ENCODE data around the gene NKAIN2. TPM values are rescaled to one million over a fixed set of nuclear protein-coding genes. Genes with fewer than 3 reads are reported as not detected.
"Not testable (repeated sequence)": the region's sequence is repeated elsewhere in the genome, so short reads cannot be mapped to it uniquely, and the experiment has no call there.

Gene NKAIN2
- total RNA-seq, 1 donor from 2014 or later: not detected

DNA sequence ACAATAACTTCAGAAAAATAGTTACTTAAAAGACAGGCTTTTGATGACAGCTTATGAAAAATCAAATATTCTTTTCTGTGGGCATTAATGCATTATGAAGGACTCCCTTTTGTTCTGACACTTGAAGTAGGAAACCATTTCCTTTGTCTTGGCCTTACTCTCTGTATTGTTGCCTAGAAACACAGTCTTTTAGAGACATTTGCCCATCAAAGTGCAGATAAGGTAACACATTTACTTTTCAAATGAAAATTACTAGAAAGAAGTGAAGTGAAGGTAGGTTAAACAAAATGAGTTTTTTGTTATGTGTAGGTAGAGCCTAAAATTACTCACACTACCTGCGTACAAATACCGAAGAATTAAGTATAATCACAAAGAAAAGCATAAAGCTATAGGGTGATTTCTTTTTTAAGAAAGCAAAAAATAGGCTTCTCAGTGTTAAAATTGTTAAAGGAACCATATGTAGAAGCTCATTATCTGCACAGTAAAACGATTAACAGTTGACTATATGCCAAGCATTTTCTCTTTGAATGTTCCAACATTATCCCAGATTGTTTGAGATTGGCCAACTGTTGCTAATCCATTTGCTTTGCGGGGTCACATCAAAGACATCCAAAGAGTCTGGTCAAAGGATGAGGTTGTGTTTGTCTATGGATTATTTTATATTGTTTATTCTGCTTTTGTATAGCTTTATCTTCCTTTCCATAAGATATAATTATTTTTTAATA lies 616.6 kb downstream of the NKAIN2 start:
- DNase-seq (ENCODE audit: low read depth, low spot score): no peak

DNA sequence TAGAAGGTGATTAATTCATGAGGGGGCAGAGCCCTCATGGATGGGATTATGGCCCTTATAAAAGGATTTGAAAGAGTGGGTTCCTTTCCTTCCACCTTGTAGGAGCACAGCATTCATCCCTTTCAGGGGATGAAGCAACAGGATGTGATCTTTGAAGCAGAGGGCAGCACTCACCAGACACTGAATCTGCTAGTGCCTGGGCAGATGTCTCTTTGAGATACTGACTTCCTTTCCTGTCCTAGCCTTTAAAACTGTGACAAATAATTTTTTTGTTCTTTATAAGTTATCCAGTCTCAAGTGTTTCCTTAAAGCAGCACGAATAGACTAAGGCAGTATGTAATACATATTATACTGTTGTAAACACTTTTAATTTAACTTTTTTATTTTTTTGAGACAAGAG lies 620.0 kb downstream of the NKAIN2 start:
- DNase-seq (ENCODE audit: low read depth, low spot score): no peak

DNA sequence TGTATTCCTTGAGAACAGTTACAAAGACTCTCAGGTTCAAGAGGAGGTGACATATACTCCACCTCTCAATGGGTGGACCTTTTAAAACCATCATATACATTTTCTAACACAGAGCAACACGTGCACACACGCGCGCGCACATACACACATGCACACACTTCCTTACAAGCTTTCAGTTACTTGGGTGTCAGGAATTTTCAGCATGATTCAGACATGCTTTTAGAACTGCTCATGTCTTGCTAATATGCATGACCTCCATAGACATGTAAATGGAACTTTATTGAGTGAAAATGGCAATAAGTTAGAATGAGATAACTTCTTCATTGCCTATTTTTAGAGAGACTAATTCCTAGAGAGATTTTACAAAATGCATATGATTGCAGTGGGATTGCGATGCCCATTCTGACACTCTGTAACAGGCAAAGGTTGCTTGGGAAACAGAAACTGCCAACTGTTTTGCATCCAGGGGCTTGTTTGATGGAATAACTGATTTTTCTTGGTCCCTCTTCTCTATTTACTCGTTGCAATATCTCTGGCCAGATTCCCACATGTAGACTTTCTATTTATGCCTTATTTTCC lies 627.2 kb downstream of the NKAIN2 start:
- no peak for DNase-seq (ENCODE audit: low read depth, low spot score)

DNA sequence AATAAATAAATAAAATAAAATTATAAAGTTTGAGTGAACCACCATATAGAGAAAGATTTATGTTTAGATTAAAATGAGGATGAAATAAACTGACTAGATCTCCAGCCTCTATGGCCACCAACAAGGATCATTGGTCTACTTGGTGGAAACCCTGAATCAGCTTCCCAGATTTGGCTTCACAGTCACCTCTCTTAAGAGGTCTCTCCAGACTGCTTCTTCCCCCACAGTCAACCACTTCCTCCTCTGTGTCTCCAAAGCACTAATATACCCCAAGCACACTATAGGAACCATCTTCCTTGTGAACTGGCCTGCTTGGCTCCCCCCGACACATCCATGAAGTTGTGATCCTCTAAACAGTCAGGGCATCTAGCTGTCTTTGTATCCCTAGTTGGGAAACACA lies 629.0 kb downstream of the NKAIN2 start:
- no peak for DNase-seq (ENCODE audit: low read depth, low spot score)

DNA sequence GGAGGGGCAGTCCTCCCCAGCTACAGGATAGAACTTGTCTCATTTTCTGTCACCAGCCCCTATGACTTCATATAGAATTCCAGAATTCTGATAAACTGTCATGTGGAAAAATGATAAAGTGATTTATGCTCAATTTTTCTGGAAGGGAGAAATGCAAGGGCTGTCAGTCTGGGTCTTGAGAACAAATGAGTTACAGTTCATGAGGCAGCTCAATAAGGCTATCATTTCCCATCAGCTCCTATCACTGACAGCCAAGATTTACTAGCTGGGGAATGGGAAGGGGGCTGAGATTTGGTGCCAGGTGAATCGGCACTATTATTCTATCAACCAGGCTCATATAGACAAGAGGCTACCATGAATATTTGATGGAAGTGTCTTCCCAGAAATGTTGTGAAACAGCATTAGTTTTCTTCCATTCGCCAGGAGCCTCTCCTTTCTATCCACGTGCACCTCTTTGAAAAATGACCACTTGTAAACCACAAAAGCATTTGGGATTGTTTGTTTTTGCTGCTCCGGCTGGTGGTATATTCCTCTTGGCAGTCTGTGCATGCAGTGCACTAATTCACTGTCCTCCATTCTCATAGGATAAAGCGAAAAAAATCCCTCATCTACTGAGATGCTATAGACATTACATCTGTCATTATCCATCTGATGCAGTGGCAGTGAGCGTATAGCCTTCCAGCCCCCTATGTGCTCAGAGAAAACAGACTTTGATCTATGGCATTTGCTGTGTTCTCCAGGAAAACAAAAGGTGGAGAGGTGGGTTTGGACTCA lies 629.9 kb downstream of the NKAIN2 start:
- no peak for DNase-seq (ENCODE audit: low read depth, low spot score)

DNA sequence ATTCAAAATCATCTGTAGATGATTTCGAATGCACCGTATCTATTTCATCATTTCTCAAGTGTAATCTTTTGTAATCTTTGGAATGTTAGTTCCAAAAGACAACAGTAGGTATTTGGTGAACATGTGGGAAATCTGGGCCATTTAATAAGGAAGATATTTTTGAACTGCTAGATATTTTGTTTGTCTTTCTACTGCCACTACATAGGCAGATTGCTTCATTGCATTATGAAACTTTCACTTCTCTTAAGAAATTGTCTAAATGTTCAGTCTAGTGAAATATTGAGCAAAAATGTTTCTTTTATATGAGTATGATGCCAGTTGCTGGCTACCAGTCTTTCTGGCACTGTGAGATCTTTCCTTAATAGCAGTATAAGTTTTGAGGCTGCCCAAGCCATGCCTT lies 630.8 kb downstream of the NKAIN2 start:
- no peak for DNase-seq (ENCODE audit: low read depth, low spot score)

DNA sequence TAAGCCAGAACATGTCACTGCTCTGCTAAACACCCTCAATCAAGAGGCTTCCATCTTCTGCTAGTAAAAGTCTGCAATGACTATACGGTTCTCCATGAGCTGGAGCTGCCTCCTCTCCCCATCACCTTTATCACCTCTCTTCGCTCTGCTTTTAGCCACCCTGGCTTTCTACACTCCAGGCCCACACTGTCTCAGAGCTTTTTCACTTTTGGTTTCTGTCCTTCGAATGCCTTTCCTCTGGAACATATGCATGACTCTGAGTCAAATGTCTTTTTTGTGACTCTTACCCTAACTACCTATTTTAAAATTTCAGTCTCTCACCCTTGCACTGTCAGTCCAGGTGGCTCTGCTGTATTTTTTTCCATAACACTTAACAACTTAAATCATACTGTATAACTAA lies 633.1 kb downstream of the NKAIN2 start:
- no peak for DNase-seq (ENCODE audit: low read depth, low spot score)

DNA sequence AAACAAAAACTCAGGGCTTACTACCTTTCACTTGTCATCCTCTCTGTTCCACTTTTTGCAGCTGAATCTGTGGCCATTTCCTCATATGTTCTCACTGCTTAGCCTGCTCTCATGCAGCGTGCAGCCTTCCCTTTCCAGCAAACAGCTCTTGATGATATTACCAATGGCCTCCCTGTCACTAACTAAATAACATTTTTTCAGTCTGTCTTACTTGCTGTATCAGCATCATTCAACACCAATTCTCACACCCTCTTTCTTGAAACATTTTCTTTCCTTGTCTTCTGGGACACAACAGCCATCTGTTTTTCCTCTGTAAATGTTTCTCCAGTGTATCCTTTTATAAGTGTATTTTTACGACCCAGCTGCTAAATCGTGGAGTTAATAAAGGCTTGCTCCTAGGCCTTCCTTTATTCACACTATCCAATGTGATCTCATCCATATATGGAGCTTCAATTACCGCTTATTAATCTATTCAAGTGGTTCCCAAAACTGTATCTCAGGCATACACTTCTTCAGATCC lies 634.9 kb downstream of the NKAIN2 start:
- no peak for DNase-seq (ENCODE audit: low read depth, low spot score)

DNA sequence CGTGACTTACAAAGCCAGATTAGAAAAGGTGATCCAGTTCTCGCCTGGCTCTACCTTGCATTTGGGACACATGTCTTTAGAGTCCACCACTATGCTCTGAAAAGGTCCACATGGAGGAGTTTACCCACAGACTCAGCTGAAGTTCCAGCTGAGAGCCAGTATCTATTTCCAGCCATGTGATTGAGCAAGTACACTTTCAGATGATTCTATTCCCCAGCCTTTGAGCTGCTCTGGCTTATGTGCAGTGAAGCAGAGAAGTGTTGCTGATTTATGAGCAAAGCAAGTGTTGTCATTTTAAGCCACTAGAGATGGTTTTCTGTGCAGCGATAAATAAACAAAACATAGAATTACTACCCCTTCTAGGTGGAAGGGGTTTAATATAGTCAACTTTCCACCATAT lies 637.8 kb downstream of the NKAIN2 start:
- no peak for DNase-seq (ENCODE audit: low read depth, low spot score)

DNA sequence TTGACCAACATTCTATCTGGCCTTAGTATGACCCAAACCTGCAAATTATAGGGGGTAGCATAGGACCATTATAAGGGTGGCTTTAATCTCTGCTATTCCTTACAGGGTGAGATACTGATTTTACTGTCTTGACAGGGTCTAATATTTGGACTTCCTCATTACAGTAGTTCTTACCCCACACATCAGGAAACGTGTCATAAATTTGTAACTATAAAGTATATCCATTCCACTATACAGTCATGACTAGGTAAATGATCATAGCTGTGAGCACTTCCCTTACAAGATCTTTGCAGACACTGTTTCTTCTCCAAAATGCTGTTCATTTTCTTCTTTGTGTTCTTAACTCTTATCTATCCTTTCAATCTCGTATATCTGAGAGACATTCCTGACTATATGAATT lies 639.9 kb downstream of the NKAIN2 start:
- no peak for DNase-seq (ENCODE audit: low read depth, low spot score)

DNA sequence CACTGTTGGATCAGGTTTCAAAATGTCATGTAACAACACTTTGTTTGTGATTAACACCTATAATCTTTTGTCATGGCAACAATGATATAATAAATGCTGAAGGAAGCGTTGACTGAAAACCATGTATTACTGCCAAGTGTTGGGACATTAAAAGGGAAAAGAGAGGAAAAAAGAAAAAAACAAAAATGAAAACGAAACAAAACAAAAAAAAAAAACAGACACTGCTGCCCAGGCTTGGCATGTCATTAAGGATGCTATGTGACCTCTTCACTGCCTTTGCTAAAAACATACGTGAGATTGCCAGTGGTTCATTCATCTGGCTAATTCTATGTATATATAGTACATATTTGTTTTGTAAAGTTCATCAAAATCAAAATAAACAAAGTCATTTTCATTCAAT lies 641.9 kb downstream of the NKAIN2 start:
- no peak for DNase-seq (ENCODE audit: low read depth, low spot score)

DNA sequence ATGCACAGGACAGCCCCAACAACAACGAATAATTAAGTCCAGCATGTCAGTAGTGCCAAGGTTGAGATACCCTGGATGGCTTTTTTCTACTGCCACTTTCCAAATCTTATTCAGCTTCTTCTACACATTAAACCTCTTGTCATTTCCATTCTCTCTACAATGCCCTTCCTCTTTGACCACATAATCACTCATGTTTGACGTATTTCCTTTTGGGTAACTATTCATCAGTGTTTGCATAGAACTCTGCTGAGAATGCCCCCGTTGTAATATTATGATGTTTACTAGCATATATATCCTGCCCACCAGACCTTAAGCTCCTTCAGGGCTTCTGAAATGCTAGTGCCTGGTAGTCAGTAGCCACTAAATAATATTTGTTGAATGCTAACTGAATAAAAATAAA lies 643.3 kb downstream of the NKAIN2 start:
- DNase-seq (ENCODE audit: low read depth, low spot score): no peak

DNA sequence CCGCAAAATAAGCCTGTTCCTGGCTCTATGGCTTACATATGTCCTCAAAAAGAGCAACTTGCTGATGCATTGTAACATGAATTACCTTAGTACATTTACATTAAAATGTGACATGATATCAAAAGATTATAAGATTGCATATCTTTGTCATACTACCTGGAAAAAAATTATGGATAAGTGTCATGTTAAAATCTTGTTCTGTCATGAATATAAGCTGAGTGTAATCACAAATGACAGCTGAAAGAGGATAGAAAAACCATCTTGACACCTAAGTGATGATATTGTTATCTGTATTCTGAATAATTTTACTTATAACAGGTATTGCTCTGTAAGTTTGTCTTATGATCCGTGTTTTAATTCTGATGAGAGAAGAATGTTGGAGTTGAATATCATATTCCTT lies 655.6 kb downstream of the NKAIN2 start:
- no peak for DNase-seq (ENCODE audit: low read depth, low spot score)

DNA sequence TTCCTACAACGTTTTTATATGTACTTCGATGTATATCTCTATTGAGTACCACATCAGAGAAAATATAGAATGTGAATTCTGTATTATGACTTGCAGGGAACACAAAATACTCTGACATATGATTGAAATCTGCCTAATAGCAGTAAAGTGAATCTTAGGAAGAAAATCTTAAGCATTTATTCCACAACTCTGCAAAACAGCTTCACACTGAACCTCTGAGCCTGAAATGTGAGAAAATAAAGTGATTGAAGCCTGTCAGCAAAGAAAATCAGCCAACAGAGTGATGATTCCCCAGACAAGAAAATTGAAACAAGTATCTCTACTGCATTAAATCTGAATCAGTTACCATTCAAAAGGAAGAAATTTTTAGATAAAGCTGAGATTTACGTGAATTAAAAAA lies 659.1 kb downstream of the NKAIN2 start:
- no peak for DNase-seq (ENCODE audit: low read depth, low spot score)

DNA sequence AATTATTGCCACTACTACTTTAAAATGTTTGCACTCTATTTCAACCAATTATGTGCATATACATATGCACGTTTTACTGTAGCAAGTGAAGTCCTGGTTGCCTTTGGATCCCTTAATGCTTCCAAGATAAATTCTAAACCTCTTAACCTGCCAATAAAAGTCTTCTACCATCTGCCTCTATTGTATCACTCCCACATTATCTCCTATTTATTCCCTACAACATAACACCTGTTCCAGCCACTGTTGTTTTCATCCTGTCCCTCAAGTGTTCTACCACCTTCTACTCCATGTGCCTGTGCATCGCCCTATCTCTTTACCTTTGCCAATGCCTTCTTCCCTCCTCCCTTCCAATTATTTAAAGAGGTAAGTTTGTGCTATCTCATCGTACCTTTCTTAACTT lies 659.6 kb downstream of the NKAIN2 start:
- no peak for DNase-seq (ENCODE audit: low read depth, low spot score)

DNA sequence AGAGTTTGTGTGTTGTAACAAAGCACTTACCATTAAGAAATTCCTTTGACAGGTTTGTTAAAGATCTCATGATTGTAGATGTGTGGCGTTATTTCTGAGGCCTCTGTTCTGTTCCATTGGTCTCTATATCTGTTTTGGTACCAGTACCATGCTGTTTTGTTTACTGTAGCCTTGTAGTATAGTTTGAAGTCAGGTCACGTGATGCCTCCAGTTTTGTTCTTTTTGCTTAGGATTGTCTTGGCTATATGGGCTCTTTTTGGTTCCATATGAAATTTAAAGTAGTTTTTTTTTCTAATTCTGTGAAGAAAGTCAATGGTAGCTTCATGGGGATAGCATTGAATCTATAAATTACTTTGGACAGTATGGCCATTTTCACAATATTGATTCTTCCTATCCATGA lies 660.9 kb downstream of the NKAIN2 start:
- not testable (repeated sequence) for DNase-seq (ENCODE audit: low read depth, low spot score)

DNA sequence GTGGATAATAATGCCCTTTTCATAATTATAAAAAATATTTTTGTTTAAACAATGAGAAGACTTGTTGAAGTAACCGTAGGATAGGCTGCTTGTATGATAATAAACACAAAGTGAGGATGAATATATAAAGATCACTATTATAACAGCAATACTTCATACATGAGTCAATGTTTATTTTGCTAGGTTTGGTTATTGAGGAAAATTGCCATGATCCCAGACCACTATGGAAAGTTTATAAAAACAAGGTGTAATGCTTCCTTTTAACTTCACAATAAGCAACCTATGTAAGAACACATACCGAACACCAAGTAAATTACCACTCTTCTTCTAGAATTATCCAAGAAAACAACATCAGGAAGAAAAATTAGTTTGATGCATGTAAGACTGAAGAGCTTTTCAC lies 663.3 kb downstream of the NKAIN2 start:
- DNase-seq (ENCODE audit: low read depth, low spot score): no peak

DNA sequence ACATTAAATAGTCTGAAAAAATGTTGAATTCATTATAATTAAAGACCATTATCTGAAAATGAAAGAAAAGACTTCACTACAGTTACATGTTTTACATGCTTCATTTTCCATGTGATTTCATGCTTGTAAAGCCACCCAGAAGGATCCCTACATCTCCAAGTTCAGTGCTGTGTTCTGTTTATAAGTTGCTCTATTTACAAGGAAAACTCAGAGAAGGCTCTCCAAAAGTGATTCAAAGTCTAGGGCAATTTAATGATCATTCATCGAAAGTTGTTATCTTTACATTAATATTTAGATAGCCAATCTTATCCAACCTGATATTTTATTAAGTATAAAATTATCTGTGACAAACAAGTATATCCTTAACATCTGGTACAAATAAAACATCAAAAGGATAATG lies 663.7 kb downstream of the NKAIN2 start:
- DNase-seq (ENCODE audit: low read depth, low spot score): no peak

DNA sequence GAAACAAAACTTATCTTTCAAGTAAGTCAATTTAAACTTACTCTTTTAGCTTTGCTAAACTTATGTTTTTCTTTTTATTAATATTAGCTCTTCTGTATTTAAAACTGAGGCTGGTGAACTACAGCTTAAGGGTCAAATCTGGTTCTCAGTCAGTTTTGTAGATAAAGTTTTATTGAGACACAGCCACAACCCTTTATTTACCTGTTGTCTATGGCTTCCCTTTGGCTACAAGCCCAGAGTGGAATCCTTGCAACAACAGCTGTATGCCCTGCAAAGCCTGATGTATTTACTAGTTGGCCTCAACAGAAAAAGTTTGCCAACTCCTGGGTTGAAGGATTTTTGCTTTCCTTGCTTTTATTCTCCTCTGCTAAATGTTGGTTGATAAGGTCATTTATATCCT lies 667.1 kb downstream of the NKAIN2 start:
- no peak for DNase-seq (ENCODE audit: low read depth, low spot score)

DNA sequence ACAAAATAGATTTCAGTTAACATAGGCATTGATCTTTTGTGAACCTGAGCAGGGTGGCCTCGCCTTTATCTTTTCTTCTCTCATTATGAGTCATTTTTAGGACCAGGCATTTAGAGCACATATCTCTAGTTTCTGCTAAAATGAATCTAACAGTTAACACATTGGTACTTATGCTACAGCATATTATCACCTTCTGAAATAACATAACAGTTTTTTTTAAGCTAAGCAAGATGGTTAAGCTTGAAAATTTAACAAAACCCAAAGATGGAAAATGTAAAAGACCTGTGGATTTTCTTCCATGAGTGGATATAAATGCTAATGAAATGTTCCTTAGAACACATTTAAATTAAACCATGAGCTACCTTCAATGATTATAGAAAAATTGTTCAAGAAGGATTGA lies 671.5 kb downstream of the NKAIN2 start:
- DNase-seq (ENCODE audit: low read depth, low spot score): no peak

DNA sequence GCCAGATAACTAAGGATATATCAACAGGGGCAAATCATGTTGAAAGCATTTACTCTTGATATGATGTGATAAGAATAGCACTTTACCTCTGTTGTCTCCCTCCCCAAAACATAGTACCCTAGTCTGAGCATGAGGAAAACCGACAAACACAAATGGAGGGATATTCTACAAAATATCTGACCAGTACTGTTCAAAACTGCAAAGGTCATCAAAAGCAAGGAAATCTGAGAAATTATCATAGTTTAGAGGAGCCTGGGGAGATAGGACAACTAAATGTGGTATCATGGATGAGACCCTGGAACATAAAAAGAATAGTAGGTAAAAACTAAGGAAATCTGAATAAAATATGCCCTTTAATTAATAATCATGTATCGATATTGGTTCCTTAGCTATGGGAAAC lies 675.2 kb downstream of the NKAIN2 start:
- no peak for DNase-seq (ENCODE audit: low read depth, low spot score)

DNA sequence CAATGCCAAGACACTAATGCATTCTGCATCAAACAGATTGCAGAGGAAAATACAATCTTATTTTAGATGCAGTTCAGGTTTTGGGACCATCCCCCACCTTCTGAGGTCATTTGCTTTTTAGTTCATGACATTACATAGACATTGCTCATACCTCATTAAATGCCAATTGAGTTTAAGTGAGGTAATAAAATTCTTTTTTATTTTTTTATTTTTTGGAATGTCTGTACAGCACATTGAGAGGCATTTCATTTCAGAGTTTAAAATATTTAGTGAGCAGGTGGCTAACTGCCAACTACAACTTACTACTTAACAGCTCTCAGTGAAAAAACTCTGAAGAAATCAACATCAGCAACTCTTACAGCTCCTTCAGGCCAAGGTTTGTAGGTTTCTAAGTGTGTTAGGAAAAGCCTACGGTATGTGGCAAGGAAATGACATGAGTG lies 676.3 kb downstream of the NKAIN2 start:
- no peak for DNase-seq (ENCODE audit: low read depth, low spot score)

Data from pulmonary artery endothelial cell (primary cell).